Mesothelial cell of epicardium (in vitro differentiated cells): ENCODE results near the gene SHISA5. TPM values are rescaled to one million over a fixed set of nuclear protein-coding genes. Genes with fewer than 3 reads are reported as not detected.
"Not testable (repeated sequence)": the region's sequence is repeated elsewhere in the genome, so short reads cannot be mapped to it uniquely, and the experiment has no call there.

ENCODE experiments used
- DNase-seq, 2 experiments: peaks; one replicate each; pipeline ENCODE4 v3.0.0; 2021; ENCODE audit warnings: low spot score in 2 of 2; ENCODE audit not compliant: unreplicated experiment in 2 of 2
- H3K27ac Mint-ChIP-seq: 2 replicates; pipeline ENCODE4 v1.8.0; 2021; ENCODE audit warnings: mixed read lengths
- H3K27me3 Mint-ChIP-seq: 2 replicates; pipeline ENCODE4 v1.8.0; 2021; ENCODE audit warnings: low read depth, mixed read lengths
- H3K36me3 Mint-ChIP-seq: 2 replicates; pipeline ENCODE4 v1.8.0; 2021; ENCODE audit warnings: mixed read lengths
- H3K4me1 Mint-ChIP-seq: 2 replicates; pipeline ENCODE4 v1.8.0; 2021; ENCODE audit warnings: mixed read lengths
- H3K4me3 Mint-ChIP-seq: 2 replicates; pipeline ENCODE4 v1.8.0; 2021; ENCODE audit warnings: mild to moderate bottlenecking, moderate library complexity, mixed read lengths
- H3K9me3 Mint-ChIP-seq: 2 replicates; pipeline ENCODE4 v1.8.0; 2021; ENCODE audit warnings: mixed read lengths
- total RNA-seq: library from RNA; stranded (reverse); gene quantifications from 3 replicates; pipeline ENCODE4 v1.2.1, GENCODE V29; 2021
- TF ChIP-seq, protein P1 (sequence below): fragments of 200-600 bp; sonication (generic); IDR thresholded peaks from one replicate; pipeline ENCODE4 v1.5.0; 2021; ENCODE audit warnings: antibody characterized with exemption; ENCODE audit not compliant: unreplicated experiment

SHISA5 gene
- total RNA-seq, 1 donor from 2014 or later = 154 TPM

DNA sequence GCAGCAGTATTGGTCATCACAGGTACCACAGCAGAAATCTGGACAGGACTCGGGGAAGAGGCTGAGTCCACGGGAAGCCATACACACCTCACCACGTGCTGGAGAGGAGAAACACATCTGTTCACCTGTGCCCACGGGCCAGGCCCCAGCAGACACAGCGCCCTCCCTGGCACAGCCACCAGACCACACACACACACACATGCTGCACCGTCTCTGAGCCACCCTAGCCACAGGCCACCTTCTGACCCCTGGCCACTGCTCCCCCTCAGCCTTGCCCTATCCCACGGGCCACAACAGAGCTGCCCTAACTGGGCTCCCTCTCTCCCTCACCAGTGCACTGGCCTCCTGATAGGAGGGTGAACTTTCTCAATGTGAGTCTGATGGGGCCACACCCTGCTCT lies 2.8 kb downstream of the SHISA5 start:
- DNase-seq = no peak
- no peaks in the 10 kb centered on the region for H3K27me3 Mint-ChIP-seq
- peaks cover 16% of the 10 kb centered on the region for H3K4me1 Mint-ChIP-seq
- H3K9me3 Mint-ChIP-seq = peaks cover 3% of the 10 kb centered on the region
- H3K4me3 Mint-ChIP-seq = no peak overlapping the region
- H3K36me3 Mint-ChIP-seq = peaks cover 16% of the 10 kb centered on the region
- H3K27ac Mint-ChIP-seq = no peak overlapping the region
- TF ChIP-seq, protein P1, sequence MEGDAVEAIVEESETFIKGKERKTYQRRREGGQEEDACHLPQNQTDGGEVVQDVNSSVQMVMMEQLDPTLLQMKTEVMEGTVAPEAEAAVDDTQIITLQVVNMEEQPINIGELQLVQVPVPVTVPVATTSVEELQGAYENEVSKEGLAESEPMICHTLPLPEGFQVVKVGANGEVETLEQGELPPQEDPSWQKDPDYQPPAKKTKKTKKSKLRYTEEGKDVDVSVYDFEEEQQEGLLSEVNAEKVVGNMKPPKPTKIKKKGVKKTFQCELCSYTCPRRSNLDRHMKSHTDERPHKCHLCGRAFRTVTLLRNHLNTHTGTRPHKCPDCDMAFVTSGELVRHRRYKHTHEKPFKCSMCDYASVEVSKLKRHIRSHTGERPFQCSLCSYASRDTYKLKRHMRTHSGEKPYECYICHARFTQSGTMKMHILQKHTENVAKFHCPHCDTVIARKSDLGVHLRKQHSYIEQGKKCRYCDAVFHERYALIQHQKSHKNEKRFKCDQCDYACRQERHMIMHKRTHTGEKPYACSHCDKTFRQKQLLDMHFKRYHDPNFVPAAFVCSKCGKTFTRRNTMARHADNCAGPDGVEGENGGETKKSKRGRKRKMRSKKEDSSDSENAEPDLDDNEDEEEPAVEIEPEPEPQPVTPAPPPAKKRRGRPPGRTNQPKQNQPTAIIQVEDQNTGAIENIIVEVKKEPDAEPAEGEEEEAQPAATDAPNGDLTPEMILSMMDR = no peak

- no peak for DNase-seq
- peaks cover 13% of the 10 kb centered on the region for H3K4me1 Mint-ChIP-seq
- H3K9me3 Mint-ChIP-seq = peaks cover 3% of the 10 kb centered on the region
- TF ChIP-seq, protein P1 = no peak
- peaks cover 16% of the 10 kb centered on the region for H3K36me3 Mint-ChIP-seq
- no peak overlapping the region for H3K4me3 Mint-ChIP-seq
- no peaks in the 10 kb centered on the region for H3K27me3 Mint-ChIP-seq
- no peak overlapping the region for H3K27ac Mint-ChIP-seq
These were observed 3.3 kb downstream of the SHISA5 start for GRCh38 chr3:48500656-48501055.

DNA sequence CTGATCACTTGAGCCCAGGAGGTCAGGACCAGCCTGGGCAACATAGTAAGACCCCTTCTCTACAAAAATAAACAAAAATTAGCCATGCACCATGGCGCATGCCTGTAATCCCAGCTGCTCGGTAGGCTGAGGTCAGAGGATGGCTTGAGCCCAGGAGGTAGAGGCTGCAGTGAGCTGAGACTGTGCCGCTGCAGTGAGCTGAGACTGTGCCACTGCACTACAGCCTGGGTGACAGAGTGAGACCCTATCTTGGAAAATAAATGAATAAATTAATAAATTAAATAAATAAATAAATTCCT lies 10.8 kb downstream of the SHISA5 start:
- Mint-ChIP-seq H3K27me3 (no peaks in the 10 kb centered on the region), H3K27ac (no peak overlapping the region), H3K4me3 (no peak overlapping the region), H3K9me3 (peaks cover 2% of the 10 kb centered on the region), H3K36me3 (peaks cover 13% of the 10 kb centered on the region), H3K4me1 (peaks cover 16% of the 10 kb centered on the region)
- TF ChIP-seq, protein P1 = no peak
- DNase-seq = no peak

- no peaks in the 10 kb centered on the region for H3K9me3 Mint-ChIP-seq
- peaks cover 16% of the 10 kb centered on the region for H3K4me1 Mint-ChIP-seq
These were observed 11.3 kb downstream of the SHISA5 start for GRCh38 chr3:48492461-48493202.

DNA sequence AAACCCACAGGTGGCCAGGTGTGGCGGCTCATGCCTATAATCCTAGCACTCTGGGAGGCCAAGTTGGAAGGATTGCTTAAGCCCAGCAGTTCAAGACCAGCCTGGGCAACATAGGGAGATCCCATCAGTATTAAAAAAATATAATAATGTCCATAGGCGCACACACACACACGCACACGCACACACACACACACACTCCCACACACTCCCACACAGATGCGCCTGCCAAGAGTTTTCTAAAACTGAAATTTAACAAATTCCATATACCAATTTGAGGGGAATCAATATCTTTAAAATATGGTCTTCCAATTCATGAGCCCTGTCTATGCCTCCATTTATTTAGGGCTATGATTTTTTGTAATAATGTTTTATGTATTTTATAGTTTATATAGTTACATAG lies 17.0 kb downstream of the SHISA5 start:
- Mint-ChIP-seq H3K4me1 (peaks cover 8% of the 10 kb centered on the region), H3K9me3 (no peaks in the 10 kb centered on the region), H3K27ac (no peak overlapping the region), H3K36me3 (peaks cover 2% of the 10 kb centered on the region), H3K27me3 (no peaks in the 10 kb centered on the region), H3K4me3 (no peak overlapping the region)
- TF ChIP-seq, protein P1 = no peak
- DNase-seq = no peak

More at GRCh38 chr3:48492461-48493202, 11.3 kb downstream of the SHISA5 start:
- TF ChIP-seq, protein P1 = no peak
- Mint-ChIP-seq H3K4me3 (no peak overlapping the region), H3K27ac (peak overlapping the region; percentile 86), H3K36me3 (peaks cover 11% of the 10 kb centered on the region), H3K27me3 (no peaks in the 10 kb centered on the region)
- DNase-seq = no peak

- DNase-seq, H3K4me3 Mint-ChIP-seq, H3K9me3 Mint-ChIP-seq, H3K27me3 Mint-ChIP-seq, H3K36me3 Mint-ChIP-seq, H3K27ac Mint-ChIP-seq, H3K4me1 Mint-ChIP-seq: not testable (repeated sequence)
These were observed 21.2 kb downstream of the SHISA5 start for GRCh38 chr3:48482822-48483221.

DNA sequence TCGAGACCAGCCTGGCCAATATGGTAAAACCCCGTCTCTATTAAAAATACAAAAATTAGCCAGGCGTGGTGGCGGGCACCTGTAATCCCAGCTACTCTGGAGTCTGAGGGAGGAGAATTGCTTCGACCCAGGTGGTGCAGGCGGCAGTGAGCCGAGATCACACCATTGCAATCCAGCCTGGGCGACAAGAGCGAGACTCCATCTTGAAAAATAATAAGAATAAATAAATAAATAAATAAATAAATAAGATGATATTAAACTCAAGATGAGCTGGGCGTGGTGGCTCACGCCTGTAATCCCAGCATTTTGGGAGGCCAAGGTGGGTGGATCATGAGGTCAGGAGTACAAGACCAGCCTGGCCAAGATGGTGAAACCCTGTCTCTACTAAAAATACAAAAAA lies 23.1 kb downstream of the SHISA5 start:
- H3K4me1 Mint-ChIP-seq, H3K4me3 Mint-ChIP-seq, H3K27me3 Mint-ChIP-seq, H3K9me3 Mint-ChIP-seq, H3K36me3 Mint-ChIP-seq, H3K27ac Mint-ChIP-seq, DNase-seq: not testable (repeated sequence)
